ENCODE data around the gene MYBPC2.
"Not testable (repeated sequence)": the region's sequence is repeated elsewhere in the genome, so short reads cannot be mapped to it uniquely, and the experiment has no call there.

Gene MYBPC2

DNA sequence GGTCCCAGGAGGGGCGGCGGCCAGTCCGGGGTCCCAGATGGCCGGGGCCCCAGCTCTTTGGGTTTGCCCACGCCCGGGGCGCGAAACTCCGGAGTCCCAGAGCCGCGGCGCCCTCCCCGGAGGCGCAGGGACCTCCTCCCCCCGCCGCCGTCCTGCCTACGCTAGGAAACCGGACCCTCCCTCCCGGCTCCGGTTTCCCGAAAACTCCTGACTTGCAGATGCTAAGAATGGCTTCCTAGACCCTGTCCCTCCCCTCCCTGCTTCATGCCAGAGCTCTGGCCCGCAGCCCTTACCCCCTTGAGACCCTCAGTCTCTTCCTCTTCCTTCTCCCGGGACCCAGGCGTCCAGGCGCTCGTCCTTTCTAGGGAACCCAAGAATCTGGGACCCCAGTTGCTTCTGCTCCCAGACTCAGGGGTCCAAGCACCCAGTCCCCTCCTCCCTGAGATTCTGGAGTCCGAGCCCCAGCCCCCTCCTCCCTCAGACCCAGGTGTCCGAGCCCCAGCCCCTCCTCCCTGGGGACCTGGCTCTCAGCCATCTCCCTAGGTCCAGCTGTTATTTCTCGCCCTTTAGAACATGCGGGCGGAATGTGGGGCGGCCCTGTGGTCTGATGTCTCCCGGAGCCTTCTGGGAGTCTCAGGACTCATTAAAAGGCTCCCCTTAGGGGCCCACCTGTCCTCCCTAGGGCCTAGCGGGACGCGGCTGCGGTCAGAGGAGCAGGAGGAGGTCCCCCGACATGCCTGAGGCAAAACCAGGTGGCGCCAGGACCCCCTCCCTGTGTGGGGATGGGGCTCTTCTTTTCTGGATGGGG, at the start of gene MYBPC2:
TSS of gene MYBPC2 (plus strand) at position 672 of the 808 bp plus-strand sequence. CDS start at position 734, 62 bp downstream.
- DNase-seq (ENCODE audit: low read depth, low spot score), result no peak

- DNase-seq (ENCODE audit: low read depth, low spot score), result no peak
Observed at GRCh38 chr19:50383001-50383851, 49.5 kb upstream of the MYBPC2 start.

- peak; percentile 71 for DNase-seq (ENCODE audit: low read depth, low spot score)
Observed at GRCh38 chr19:50383852-50384684, 48.6 kb upstream of the MYBPC2 start, which contains the start of gene POLD1. POLD1 (plus strand) TSS chr19:50384347; CDS start chr19:50398852, 14,505 bp downstream.

DNA sequence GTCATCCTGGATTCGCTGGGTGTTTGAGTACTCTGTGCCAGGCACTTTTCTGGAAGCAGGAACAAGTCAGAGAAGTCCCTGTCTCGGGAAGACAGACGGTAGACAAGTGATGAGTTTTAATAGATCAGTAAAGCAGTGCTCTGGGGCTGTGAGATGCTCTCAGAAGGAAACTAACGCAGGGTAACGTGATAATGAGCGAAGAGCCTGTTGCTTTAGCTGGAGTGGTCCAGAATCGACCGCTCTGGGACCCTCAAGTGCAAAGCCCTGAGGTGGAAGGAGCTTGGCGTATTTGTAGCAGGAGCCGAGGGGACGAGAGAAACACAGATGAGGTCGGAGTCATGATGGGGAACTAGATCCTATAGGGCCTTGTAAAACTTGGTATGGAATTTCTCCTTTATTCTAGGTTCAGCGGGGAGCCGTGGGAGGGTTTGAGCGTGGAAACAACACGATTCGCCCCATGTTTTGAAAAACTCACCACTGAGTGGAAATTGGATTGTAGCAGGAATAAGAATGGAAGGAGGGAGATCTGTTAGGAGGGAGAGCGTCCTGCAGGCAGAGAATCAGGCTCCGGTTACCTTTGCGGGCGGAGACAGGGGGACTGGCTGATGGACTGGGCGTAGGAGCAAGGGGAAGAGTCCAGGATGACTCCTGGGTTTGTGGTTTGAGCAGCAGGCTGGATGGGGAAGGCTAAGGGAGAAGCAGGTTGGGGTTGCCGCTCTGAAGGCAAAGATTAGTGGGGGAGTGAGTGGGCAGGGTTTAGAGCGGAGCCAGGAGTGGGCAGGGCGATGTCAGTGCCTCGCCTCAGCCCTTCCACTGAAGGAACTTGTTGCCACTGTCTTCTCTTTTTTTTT, 47.8 kb upstream of the MYBPC2 start:
- DNase-seq (ENCODE audit: low read depth, low spot score), result no peak

DNA sequence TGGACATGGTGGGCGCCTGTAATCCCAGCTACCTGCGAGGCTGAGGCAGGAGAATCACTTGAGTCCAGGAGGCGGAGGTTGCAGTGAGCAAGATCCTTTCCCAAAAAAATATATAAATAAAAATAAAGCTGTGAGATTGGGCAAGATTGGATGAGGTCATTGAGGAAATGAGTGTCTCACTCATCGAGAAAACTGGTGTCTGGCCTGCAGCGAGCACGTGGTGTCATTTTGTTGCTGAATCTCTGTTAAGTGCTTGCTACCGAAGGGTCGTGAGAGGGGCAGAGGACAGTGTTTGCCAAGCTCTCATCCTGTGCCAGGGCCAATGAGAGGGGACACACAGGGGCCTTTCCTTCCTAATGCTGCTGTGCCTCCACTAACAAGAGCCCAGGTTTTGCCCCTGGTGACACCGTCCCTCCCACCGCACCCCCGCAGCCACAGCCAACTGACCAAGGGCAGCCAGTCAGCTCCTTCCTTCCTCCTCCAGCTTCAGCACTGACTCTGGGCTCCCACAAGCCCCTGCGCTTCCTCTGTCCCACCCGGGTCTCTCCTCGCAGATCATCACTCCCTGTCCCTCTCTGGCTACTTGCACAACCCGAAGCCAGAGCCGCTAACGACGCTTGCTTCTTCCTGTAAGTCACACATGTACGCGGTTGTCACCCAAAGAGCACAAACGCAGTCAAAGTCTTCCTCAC, 45.4 kb upstream of the MYBPC2 start:
- no peak for DNase-seq (ENCODE audit: low read depth, low spot score)

DNA sequence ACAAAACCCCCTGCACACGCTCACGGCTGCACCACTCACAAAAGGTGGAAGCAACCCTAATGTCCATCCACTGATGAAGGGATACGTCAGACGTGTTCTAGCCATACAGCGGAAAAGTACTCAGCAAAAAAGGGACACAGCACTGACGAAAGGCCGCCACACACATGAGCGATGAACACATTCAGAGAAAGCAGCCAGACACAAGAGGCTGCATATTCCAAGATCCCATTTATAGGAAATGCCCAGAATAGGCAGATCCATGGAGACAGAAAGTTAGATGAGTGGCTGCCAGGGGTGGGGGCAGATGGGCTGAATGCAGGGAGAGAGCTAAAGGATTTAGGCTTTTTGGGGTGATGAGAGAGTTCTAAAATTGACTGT, 44.8 kb upstream of the MYBPC2 start:
- DNase-seq (ENCODE audit: low read depth, low spot score), result no peak

DNA sequence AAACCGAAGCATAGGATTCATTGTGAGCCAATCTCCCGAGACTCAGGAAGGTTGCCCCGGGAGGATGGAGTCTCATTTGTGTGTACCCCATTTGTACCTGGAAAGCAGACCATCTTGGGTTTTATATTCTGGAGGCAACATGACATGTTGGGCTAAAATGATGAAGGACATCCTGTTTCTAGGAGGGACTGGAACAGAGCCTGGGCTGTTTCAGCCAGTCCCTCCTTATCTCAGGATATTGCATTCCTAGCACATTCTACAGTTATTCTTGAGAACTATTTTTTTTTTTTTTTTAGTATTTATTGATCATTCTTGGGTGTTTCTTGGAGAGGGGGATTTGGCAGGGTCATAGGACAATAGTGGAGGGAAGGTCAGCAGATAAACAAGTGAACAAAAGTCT, 42.4 kb upstream of the MYBPC2 start:
- not testable (repeated sequence) for DNase-seq (ENCODE audit: low read depth, low spot score)

DNA sequence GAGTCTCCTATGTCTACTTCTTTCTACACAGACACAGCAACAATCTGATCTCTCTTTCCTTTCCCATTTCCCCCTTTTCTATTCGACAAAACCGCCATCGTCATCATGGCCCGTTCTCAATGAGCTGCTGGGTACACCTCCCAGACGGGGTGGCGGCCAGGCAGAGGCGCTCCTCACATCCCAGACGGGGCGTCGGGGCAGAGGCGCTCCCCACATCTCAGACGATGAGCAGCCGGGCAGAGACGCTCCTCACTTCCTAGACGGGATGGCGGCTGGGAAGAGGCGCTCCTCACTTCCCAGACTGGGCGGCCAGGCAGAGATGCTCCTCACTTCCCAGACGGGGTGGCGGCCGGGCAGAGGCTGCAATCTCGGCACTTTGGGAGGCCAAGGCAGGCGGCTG, 41.7 kb upstream of the MYBPC2 start:
- not testable (repeated sequence) for DNase-seq (ENCODE audit: low read depth, low spot score)

- DNase-seq (ENCODE audit: low read depth, low spot score), result no peak
Observed at GRCh38 chr19:50392759-50393158, 39.9 kb upstream of the MYBPC2 start.

DNA sequence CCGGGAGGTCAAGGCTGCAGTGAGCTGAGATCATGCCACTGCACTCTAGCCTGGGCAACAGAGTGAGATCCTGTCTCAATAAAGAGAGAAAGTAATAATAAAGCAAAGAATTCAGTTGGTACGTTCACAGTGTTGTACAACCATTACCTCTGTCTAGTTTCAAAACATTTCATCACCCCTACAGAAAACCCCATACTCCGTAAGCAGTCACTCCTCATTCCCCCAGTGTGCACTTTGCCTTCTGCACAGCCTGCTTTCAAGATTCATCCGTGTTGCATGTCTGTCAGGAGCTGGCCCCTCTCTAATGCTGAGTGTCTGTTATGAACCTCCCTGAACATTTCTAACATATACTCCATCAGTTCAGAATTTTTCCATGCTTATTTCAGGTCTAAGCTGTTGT, 39.1 kb upstream of the MYBPC2 start:
- no peak for DNase-seq (ENCODE audit: low read depth, low spot score)

DNA sequence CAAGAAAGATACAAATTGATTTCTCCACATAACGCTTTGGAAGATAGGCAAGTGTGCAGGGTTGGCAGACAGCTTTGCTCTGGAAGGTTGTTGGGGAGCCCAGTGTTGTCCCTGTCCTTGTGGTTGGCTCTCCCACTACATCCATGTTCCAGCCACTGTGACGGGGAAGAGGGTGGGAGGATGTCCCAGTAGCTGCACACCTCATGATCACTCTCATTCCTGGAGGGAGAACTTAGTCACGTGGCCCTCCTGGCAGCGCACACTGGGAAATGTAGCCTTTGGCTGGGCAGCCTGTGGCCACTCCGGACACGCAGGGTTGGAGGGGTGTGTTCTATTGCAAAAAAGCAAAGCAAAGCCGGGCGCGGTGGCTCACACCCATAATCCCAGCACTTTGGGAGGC, 38.7 kb upstream of the MYBPC2 start:
- DNase-seq (ENCODE audit: low read depth, low spot score), result no peak

GRCh38 chr19:50398675-50399367, 33.9 kb upstream of the MYBPC2 start:
- DNase-seq (ENCODE audit: low read depth, low spot score), result no peak

DNA sequence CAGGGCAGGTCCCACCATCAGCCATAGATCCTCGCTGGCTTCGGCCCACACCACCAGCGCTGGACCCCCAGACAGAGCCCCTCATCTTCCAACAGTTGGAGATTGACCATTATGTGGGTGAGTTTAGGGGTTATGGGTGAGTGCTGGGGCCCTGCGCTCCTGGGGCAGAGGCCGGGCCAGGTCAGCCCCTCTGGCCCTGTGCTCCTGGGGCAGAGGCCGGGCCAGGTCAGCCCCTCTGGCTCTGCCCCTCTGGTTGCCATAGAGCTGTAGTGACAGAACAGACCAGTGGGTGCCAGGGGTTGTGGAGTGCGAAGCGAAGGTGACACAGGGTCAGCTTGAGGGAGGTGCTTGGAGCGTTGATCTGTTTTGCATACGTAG, 33.3 kb upstream of the MYBPC2 start:
- no peak for DNase-seq (ENCODE audit: low read depth, low spot score)

GRCh38 chr19:50401605-50402450, 30.9 kb upstream of the MYBPC2 start:
- DNase-seq (ENCODE audit: low read depth, low spot score), result no peak

DNA sequence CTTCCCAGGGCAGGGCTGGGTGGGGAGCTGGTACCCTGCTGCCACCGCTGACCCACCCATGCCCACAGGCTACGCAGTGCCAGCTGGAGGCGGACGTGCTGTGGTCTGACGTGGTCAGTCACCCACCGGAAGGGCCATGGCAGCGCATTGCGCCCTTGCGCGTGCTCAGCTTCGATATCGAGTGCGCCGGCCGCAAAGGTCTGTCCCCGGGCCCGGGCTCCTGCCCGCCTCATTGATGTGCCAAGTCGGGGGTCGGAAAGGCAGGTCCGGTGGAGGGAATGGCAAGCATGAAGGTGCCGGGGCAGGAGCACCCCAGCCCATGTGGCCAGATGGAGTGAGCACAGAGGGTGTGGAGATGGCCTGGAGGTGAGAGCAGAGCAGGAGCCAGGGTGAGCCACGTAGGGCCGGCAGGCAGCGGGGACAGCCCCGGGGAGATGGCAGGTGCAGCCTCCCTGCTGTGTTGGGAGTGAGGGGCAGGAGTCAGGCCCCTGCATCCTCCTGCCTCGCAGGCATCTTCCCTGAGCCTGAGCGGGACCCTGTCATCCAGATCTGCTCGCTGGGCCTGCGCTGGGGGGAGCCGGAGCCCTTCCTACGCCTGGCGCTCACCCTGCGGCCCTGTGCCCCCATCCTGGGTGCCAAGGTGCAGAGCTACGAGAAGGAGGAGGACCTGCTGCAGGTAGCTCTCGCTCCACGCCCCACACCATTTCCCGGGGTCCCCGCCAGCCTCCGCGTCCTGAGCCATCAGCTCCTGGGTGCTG, 30.0 kb upstream of the MYBPC2 start:
- DNase-seq (ENCODE audit: low read depth, low spot score), result no peak

DNA sequence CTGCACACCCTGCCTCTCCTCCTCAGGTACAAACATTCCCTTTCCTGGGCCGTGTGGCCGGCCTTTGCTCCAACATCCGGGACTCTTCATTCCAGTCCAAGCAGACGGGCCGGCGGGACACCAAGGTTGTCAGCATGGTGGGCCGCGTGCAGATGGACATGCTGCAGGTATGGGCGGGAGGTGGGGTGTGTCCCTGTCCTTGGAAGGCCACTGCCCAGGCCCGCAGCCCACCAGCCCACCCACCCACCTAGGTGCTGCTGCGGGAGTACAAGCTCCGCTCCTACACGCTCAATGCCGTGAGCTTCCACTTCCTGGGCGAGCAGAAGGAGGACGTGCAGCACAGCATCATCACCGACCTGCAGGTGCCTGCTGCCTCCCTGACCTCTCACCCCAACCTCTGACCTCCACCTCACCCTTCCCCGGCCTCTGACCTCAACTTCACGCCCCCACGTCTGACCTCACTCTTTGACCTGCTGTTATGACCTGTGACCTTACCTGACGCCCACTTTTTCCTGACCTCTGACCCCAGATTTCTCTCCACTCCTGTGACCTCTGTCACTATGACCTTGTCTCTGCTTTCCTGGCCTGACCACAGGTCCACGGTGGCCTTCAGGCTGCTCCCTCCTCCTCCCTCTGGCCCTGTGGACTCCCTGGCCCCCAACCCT, 26.4 kb upstream of the MYBPC2 start:
- DNase-seq (ENCODE audit: low read depth, low spot score), result no peak

- no peak for DNase-seq (ENCODE audit: low read depth, low spot score)
Observed at GRCh38 chr19:50406829-50407228, 25.9 kb upstream of the MYBPC2 start.

All from iPS DF 19.7 (cell line).